ENCODE data around the gene TSPAN1.

- TF ChIP-seq HNF4A (conservative IDR thresholded peaks at IDR 0.05) (no peak), TAF1 (conservative IDR thresholded peaks at IDR 0.05) (no peak), GABPA (IDR thresholded peaks at IDR 0.05 in 1 of 2, conservative IDR thresholded peaks at IDR 0.05 in 1 of 2) (no peak), EGR1 (IDR thresholded peaks at IDR 0.05; ENCODE audit: low read depth in 2 of 2) (no peak), YY1 (IDR thresholded peaks at IDR 0.05) (no peak), JUND (IDR thresholded peaks at IDR 0.05) (no peak), FOXA1 (IDR thresholded peaks at IDR 0.05) (no peak)
- TF ChIP-seq, protein P1, sequence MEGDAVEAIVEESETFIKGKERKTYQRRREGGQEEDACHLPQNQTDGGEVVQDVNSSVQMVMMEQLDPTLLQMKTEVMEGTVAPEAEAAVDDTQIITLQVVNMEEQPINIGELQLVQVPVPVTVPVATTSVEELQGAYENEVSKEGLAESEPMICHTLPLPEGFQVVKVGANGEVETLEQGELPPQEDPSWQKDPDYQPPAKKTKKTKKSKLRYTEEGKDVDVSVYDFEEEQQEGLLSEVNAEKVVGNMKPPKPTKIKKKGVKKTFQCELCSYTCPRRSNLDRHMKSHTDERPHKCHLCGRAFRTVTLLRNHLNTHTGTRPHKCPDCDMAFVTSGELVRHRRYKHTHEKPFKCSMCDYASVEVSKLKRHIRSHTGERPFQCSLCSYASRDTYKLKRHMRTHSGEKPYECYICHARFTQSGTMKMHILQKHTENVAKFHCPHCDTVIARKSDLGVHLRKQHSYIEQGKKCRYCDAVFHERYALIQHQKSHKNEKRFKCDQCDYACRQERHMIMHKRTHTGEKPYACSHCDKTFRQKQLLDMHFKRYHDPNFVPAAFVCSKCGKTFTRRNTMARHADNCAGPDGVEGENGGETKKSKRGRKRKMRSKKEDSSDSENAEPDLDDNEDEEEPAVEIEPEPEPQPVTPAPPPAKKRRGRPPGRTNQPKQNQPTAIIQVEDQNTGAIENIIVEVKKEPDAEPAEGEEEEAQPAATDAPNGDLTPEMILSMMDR (IDR thresholded peaks at IDR 0.05; ENCODE audit: low read depth, low read length, missing input control): no peak
- TF ChIP-seq, protein P2, sequence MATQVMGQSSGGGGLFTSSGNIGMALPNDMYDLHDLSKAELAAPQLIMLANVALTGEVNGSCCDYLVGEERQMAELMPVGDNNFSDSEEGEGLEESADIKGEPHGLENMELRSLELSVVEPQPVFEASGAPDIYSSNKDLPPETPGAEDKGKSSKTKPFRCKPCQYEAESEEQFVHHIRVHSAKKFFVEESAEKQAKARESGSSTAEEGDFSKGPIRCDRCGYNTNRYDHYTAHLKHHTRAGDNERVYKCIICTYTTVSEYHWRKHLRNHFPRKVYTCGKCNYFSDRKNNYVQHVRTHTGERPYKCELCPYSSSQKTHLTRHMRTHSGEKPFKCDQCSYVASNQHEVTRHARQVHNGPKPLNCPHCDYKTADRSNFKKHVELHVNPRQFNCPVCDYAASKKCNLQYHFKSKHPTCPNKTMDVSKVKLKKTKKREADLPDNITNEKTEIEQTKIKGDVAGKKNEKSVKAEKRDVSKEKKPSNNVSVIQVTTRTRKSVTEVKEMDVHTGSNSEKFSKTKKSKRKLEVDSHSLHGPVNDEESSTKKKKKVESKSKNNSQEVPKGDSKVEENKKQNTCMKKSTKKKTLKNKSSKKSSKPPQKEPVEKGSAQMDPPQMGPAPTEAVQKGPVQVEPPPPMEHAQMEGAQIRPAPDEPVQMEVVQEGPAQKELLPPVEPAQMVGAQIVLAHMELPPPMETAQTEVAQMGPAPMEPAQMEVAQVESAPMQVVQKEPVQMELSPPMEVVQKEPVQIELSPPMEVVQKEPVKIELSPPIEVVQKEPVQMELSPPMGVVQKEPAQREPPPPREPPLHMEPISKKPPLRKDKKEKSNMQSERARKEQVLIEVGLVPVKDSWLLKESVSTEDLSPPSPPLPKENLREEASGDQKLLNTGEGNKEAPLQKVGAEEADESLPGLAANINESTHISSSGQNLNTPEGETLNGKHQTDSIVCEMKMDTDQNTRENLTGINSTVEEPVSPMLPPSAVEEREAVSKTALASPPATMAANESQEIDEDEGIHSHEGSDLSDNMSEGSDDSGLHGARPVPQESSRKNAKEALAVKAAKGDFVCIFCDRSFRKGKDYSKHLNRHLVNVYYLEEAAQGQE (IDR thresholded peaks at IDR 0.05): no peak
- TF ChIP-seq, protein P3, sequence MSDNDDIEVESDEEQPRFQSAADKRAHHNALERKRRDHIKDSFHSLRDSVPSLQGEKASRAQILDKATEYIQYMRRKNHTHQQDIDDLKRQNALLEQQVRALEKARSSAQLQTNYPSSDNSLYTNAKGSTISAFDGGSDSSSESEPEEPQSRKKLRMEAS (IDR thresholded peaks at IDR 0.05): no peak
- TF ChIP-seq, protein P4, sequence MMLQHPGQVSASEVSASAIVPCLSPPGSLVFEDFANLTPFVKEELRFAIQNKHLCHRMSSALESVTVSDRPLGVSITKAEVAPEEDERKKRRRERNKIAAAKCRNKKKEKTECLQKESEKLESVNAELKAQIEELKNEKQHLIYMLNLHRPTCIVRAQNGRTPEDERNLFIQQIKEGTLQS (IDR thresholded peaks at IDR 0.05): no peak
These were observed 43.6 kb downstream of the TSPAN1 start for GRCh38 chr1:46218443-46218842.

Measured in liver (tissue), 3 donors.